H7 (cell line): ENCODE data around the gene FOSL2. TPM values are rescaled to one million over a fixed set of nuclear protein-coding genes. Genes with fewer than 3 reads are reported as not detected.

ENCODE experiments used
- DNase-seq: peaks from one replicate; pipeline ENCODE4 v3.0.0; 2012
- H3K27me3 ChIP-seq: 2 replicates; pipeline ENCODE4 v1.6.0; 2011; ENCODE audit warnings: mild to moderate bottlenecking, low read length; ENCODE audit not compliant: control insufficient read depth, insufficient read depth
- H3K36me3 ChIP-seq: replicated peaks from 2 replicates; pipeline ENCODE4 v1.5.1; 2011; ENCODE audit warnings: low read length; ENCODE audit not compliant: control insufficient read depth, insufficient read depth
- H3K4me3 ChIP-seq: 2 replicates; pipeline ENCODE4 v1.5.1; 2011; ENCODE audit warnings: low read depth, mild to moderate bottlenecking, control low read depth, low read length, moderate library complexity; ENCODE audit not compliant: insufficient read depth
- total RNA-seq: library from RNA; depleted of rRNA; stranded (reverse); fragments of >200 nt; shearing (Covaris generic); gene quantifications from 2 replicates; pipeline ENCODE4 v1.2.3, GENCODE V29; 2014

FOSL2 gene
- total RNA-seq, 1 experiment from 2014 or later = 3.5 TPM

DNA sequence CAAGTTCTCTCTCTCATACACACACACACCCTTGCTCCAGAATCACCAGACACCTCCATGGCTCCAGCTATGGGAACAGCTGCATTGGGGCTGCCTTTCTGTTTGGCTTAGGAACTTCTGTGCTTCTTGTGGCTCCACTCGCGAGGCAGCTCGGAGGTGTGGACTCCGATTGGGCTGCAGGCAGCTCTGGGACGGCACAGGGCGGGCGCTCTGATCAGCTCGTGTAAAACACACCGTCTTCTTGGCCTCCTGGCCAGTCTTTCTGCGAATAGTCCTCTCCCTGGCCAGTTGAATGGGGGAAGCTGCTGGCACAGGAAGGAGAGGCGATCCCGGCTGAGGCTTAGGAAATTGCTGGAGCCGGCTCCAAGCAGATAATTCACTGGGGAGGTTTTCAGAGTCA lies 22.4 kb downstream of the FOSL2 start:
- Histone ChIP-seq H3K4me3 (no peak overlapping the region), H3K27me3 (no peaks in the 10 kb centered on the region), H3K36me3 (no peaks in the 10 kb centered on the region; the same call in 1 of the 2 replicates)
- DNase-seq = no peak

DNA sequence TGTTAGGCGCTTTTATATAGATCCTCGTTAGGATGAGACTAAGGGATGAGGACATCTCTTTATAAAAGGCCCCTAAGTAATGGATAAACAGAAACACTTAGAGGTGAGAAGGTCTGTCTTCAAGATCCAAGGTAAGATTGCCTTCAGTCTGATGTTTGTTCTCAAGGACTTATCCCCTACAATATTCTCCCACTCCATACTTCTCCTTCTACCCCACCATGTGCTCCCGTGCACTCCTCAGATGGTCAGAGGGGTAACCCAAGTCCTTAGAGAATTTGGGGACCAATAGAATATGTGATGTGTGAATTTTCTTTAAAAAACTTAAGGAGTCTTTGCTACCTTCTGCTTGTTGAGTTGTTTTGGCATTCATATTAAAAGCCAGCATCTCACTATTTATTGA lies 23.1 kb downstream of the FOSL2 start:
- H3K4me3 ChIP-seq = no peak overlapping the region
- no peaks in the 10 kb centered on the region for H3K27me3 ChIP-seq
- no peak for DNase-seq
- no peaks in the 10 kb centered on the region; the same call in 1 of the 2 replicates for H3K36me3 ChIP-seq

GRCh38 chr2:28419003-28419402 lies 26.3 kb downstream of the FOSL2 start:
- no peak for DNase-seq
- Histone ChIP-seq H3K36me3 (no peaks in the 10 kb centered on the region), H3K4me3 (no peak overlapping the region), H3K27me3 (no peaks in the 10 kb centered on the region)

DNA sequence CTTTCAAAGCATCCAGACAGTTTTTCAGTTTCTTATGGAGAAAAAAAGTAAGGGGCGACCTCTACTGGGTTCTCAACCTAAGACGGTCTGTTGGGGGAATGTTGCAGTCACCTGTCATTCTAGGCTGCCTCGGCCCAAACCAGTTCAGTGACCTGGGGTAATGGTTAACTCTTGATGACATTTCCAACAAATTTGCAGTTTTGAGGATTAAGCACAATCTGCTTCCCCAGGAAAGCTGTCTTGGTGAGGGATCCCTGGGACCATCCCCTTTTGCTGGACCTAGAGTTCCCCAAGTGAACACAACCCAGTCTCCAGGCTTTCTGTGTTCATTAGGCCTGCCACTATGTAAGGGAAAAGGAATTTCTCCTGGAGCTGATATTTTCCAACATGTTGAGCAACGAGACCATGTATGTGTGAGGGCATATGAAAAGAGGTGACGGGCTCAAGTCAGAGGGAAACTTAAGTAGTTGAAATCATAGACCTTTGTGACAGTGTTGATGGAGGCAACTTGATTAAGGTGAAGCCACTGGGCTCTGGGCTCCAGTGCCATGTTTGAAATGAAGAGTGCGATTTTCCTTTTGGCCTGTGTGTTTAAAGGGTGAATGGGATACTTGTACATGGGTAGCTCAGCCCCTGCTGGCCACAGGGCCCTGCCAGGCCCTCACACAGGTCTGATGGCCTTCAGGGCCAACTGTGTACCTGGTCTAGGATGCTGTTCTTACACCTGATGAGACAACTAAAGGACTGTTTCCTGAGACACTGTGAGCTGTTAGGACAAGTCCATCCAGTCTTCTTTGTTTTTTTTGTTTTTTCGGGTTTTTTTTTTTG lies 27.0 kb downstream of the FOSL2 start:
- Histone ChIP-seq H3K4me3 (no peak overlapping the region), H3K27me3 (no peaks in the 10 kb centered on the region), H3K36me3 (no peaks in the 10 kb centered on the region)
- no peak for DNase-seq

DNA sequence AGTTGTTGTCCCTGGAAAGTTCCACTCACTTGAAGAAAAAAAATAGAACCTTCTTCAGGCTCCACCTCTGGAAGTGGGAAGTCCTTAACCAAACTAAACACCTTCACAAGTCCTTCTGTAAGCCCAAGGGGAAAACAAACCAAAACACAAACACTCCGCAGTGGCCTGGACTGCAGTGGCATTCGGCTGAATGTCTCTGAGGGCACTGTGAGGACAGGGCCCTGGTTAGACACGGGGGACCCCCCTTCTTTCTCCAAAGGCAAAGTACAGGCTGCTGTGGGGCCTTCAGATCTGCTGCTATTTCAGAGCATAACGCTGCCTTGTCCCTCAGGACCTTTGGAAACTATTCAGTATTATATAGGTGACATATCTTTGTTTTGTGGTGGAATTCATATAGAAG lies 28.1 kb downstream of the FOSL2 start:
- Histone ChIP-seq H3K36me3 (no peaks in the 10 kb centered on the region), H3K4me3 (no peak overlapping the region), H3K27me3 (no peaks in the 10 kb centered on the region)
- no peak for DNase-seq

DNA sequence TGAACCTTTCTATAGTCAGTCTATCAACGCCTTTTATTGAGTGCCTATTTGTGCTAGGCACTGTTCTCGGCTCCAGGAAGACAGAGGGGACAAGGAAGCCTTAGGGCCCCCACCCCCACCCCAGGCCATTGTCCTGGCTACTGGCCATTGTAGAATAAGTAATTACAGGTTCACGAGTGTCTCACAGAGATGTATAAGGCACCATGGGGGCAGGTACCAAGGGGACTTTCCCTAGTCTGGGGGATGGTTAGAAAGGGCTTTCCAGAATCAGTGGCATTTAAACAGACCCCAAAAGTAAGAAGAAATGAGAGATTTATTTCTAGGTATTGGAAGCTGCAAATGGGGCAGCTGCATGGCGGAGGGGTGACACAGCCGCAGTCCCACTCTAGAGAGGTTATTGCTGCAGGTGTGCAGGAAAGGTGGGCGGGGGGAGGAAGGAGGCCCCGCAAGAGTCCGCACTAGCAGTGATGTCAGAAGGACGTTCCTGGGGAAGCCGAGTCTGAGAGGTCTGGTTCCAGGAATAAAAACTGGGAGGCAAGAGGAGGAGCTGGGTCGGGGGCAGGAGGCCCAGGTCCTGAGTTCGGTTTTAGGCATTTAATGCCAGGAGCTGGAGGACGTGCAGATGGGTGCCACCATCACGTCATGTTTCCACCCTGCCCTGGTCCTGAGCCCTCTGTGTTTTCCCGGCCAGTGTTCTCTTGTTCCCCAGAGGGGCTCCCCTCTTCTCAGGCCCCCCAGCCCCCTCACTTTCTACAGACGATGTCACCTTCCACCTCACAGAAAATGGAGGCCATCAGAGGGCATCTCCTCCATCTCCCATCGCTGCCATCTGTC lies 30.5 kb downstream of the FOSL2 start:
- Histone ChIP-seq H3K36me3 (no peaks in the 10 kb centered on the region), H3K4me3 (no peak overlapping the region), H3K27me3 (no peaks in the 10 kb centered on the region)
- DNase-seq = no peak

DNA sequence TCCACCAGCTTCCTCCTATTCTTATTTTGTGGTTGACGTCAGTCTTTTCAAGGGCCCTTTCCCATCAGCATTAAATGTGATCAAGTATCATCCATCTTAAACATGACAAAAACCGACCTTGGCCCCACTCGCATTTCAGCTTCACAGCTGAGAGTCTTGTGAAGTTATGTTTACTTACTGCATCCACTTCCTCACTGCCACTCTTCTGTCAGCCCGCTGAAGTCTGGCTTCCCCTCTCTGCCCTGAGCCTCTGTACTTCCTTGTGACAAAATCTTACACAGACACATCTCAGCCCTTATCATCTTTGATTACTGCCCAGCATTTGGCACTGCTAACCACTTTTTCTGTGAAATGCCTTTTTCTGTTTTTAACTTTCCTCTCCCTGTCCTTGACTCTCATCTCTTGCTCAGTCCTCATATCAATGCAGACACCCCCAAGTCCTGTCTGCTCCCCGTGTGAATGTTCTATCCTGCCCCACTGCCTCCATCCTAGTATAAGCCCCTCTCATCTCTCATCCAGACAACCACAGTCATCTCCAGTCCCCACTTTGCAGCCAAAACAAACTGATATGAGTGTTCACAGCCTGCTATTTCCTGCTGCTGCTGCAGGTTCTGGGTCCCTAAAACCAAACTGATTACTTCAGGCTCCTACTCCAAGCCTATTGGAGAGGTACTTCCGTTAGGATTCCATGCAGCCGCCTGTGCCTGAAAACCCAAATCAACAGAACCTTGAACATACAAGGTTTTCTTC lies 31.4 kb downstream of the FOSL2 start:
- no peak overlapping the region for H3K4me3 ChIP-seq
- H3K36me3 ChIP-seq = no peaks in the 10 kb centered on the region
- no peak for DNase-seq
- H3K27me3 ChIP-seq = no peaks in the 10 kb centered on the region

- Histone ChIP-seq H3K36me3 (no peaks in the 10 kb centered on the region), H3K27me3 (no peaks in the 10 kb centered on the region), H3K4me3 (no peak overlapping the region)
- no peak for DNase-seq
Observed at GRCh38 chr2:28424799-28425463, 32.3 kb downstream of the FOSL2 start.

DNA sequence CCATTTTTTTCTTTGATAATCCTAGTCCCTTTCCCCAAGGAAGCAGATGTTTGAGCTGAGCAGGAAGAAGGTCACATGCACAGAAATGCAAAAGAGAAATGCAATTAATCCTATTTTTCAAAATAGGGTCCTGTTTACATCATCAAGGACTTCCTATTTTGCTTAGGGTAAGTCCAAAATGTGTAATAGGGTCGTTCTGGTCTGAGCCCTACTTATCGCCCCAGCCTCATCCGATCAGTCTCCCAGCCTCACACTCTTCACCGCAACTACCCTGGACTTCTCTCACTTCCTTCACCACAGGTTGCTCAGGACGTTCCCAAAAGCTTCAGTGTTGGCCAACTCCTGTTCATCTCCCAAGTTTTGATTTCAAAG lies 32.8 kb downstream of the FOSL2 start:
- Histone ChIP-seq H3K27me3 (no peaks in the 10 kb centered on the region), H3K4me3 (no peak overlapping the region), H3K36me3 (no peaks in the 10 kb centered on the region)
- no peak for DNase-seq

- DNase-seq = no peak
- Histone ChIP-seq H3K4me3 (no peak overlapping the region), H3K27me3 (no peaks in the 10 kb centered on the region), H3K36me3 (no peaks in the 10 kb centered on the region)
Observed at GRCh38 chr2:28427741-28428415, 35.2 kb downstream of the FOSL2 start.

DNA sequence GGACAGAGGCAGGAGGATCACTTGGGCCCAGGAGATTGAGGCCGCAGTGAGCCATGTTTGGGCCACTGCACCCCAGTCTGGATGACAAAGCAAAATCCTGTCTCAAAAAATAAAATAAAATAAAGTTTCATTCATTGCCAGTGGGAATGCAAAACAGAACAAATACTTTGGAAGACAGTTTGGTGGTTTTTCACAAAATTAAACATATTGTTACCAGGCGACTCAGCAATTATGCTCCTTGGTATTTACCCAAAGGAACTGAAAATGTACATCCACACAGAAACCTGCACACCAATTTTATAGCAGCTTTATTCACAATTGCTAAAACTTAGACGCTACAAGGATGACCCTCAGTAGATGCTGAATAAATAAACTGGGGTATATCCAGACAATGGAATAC lies 35.8 kb downstream of the FOSL2 start:
- no peak for DNase-seq
- H3K36me3 ChIP-seq = no peaks in the 10 kb centered on the region
- H3K27me3 ChIP-seq = no peaks in the 10 kb centered on the region
- H3K4me3 ChIP-seq = no peak overlapping the region

DNA sequence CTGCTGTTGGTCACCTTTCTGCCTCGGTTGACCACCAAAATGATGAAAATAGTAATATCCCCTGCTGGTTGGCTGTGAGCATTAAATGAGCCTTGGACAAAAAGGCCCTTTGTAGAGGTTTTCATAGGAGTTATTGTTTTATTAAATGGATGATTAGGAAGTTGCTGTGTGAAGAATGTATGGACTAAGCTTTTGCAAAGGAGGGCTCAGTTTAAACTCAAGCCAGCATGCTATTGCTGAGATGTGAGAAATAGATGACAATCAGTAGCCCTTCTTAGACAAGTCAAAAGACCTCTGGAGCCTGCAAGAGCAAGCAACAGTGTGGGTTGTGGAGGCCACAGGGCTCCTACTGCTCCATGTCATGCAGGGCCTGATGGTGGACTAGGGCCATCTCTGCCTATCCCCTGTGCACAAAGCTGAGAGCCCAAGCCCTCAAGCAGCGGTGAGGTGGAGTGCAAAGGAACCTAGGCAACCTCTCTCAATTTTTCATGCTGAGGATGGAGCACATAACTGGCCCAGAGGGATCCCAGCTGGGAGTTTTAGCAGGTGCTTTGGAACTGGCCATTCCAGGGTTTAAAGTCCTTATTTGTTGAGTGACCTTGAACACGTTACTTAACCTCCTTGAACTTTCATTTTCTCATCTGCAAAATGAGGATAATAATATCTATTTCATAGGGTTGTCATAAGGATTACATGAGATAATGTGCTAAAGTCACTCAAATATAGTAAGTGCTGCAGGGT lies 37.1 kb downstream of the FOSL2 start:
- Histone ChIP-seq H3K27me3 (no peaks in the 10 kb centered on the region), H3K36me3 (no peaks in the 10 kb centered on the region), H3K4me3 (no peak overlapping the region)
- no peak for DNase-seq

DNA sequence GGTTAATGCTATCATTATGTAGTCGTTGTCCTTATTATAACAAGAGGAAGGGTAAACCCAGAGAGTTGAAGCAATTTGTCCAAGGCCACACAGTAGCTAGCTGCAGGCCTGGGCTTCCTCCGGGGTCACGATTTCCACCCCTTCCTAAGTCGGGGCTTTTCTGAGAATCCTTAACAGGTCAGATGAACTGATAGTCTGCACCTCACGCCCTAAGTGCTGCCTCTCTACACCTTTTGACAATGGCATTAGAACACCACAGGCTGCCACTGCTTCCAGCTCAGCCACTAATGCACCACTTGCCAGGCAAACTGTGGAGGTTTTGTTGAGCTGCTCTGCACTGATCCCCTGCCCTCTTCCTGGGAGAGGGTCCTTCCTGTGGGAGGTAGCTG lies 37.7 kb downstream of the FOSL2 start:
- no peaks in the 10 kb centered on the region for H3K27me3 ChIP-seq
- H3K4me3 ChIP-seq = no peak overlapping the region

More for the DNA sequence above, 37.7 kb downstream of the FOSL2 start:
- H3K36me3 ChIP-seq = no peaks in the 10 kb centered on the region
- DNase-seq = no peak
